Mononuclear cell (primary cell): ENCODE results near the gene ZBTB46. TPM values are rescaled to one million over a fixed set of nuclear protein-coding genes. Genes with fewer than 3 reads are reported as not detected.

ENCODE experiments used
- H3K27me3 ChIP-seq: 2 replicates; pipeline ENCODE4 v1.6.0; 2011; ENCODE audit warnings: low read length, control low read depth; ENCODE audit not compliant: insufficient read depth
- H3K4me1 ChIP-seq: 2 replicates; pipeline ENCODE4 v1.5.1; 2011; ENCODE audit warnings: mild to moderate bottlenecking, low read length, control low read depth; ENCODE audit not compliant: insufficient read depth
- H3K4me3 ChIP-seq: 2 replicates; pipeline ENCODE4 v1.5.1; 2011; ENCODE audit warnings: mild to moderate bottlenecking, low read length, moderate library complexity
- H3K9me3 ChIP-seq: 2 replicates; pipeline ENCODE4 v1.5.1; 2011; ENCODE audit warnings: low read depth, mild to moderate bottlenecking, control low read depth, low read length
- total RNA-seq: library from RNA; depleted of rRNA; stranded (reverse); fragments of >200 nt; gene quantifications from one replicate; pipeline ENCODE4 v1.2.3, GENCODE V29; 2012

The ZBTB46 gene
- total RNA-seq, 1 donor, result 2.1 TPM

DNA sequence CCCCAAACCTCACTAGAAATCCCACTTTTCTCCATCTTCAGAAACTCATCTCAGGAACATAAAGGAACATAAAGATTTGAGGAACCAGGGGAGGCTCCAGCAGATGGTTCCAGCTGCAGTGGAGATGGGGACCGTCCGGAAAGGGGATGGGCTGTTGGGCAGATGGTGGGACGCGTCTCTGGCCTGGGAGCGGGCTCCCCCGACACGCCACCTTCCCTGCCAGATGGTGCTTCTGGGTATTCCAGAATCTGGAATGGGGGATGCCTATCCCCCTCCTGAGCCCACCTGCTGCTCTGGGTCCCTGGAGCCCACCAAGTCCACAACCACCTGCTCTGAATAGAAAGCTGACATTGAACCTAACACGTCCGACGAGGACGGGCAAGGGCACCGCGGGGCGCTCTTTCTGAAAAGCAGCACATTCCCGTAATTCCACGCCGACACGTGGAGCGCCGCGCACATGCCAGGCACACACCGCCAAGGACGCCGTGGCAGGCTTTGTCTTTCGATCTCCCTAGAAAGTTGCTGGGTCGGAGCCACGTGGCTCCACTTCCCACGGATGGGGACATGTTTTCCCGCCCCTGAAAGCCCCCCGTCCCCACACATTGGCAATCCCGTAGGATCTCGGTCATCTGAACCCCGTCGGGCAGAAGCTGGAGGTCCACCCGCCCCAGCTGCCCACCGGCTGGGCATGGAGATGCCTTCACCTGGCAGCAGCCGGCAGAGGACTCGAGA is 64.2 kb downstream of the ZBTB46 start:
- Histone ChIP-seq H3K4me3 (no peak overlapping the region), H3K27me3 (no peaks in the 10 kb centered on the region), H3K4me1 (no peaks in the 10 kb centered on the region), H3K9me3 (no peaks in the 10 kb centered on the region)

DNA sequence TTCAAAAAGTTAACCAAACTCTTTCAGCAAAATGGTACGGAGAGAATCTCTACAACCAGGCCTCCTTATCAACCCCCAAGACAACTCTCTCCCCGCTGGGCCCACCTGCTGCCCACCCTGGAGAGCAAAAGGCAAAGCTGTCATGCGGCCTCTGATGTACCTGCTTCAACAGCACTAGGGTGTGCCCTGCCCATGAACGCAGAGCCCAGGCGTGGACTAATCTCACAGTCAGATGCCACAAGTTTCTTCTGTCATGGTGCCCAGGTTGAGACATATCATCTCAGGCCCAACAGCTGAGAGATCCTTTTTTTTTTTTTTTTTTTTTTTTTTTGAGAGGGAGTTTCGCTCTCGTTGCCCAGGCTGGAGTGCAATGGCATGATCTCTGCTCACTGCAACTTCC is 65.2 kb downstream of the ZBTB46 start:
- Histone ChIP-seq H3K4me1 (no peaks in the 10 kb centered on the region), H3K9me3 (no peaks in the 10 kb centered on the region), H3K27me3 (no peaks in the 10 kb centered on the region), H3K4me3 (no peak overlapping the region)

DNA sequence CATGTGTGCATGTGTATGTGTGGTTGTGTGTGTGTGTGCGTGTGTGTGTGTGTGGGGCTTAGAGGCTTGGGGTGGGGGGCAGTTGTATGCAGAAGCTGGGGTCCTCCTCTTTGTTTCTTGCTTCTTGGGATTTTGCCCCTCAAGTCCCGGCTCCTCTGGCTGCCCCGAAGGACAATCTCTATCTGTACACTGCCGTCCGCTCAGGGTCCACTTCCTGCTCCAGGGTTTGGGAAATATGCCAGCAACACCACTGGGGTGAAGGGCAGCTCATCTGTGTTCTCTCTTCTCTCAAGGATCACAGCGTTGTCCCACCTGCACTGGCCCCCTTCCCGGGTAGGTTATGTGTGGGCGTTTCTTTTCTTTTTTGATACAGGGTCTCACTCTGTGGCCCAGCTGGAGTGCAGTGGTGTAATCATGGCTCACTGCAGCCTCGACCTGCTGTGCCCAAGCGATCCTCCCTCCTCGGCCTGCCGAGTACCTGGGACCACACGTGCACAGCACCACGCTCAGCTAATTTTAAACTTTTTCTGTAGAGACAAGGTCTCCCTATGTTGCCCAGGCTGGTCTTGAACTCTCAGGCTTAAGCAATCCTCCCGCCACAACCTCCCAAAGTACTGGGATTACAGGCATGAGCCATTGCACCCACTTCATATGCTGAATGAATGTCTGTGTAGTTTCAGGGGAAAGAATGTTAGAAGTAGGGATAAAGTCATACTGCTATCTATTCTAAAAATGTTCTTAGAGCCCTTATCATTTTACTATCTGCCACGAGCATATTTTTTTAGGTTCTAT is 65.8 kb downstream of the ZBTB46 start:
- H3K9me3 ChIP-seq, result no peaks in the 10 kb centered on the region
- H3K27me3 ChIP-seq, result no peaks in the 10 kb centered on the region
- H3K4me3 ChIP-seq, result no peak overlapping the region
- H3K4me1 ChIP-seq, result no peaks in the 10 kb centered on the region

DNA sequence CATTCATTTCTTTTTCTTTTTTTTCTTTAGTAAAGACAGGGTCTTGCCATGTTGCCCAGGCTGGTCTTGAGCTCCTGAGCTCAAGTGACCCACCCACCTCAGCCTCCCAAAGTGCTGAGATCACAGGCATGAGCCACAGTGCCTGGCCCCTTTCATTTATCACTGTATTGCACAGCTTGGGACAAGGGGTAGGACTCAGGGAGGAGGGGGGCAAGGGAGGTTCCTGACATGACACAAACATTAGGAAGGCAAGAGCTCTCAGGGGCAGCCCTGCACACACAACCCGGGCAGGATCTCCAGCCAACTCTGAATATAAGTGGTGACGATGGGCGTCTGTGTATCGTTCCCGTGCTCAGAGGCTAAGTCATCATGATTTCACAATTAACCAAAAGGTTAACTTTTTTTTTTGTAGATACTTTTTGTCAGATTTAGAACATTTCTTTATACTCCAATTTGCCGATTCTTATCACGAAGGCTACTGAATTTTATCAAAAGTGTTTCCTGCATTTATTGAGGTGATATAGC is 71.6 kb downstream of the ZBTB46 start:
- peaks cover 5% of the 10 kb centered on the region for H3K4me1 ChIP-seq
- H3K9me3 ChIP-seq, result no peaks in the 10 kb centered on the region
- no peaks in the 10 kb centered on the region for H3K27me3 ChIP-seq
- H3K4me3 ChIP-seq, result no peak overlapping the region

DNA sequence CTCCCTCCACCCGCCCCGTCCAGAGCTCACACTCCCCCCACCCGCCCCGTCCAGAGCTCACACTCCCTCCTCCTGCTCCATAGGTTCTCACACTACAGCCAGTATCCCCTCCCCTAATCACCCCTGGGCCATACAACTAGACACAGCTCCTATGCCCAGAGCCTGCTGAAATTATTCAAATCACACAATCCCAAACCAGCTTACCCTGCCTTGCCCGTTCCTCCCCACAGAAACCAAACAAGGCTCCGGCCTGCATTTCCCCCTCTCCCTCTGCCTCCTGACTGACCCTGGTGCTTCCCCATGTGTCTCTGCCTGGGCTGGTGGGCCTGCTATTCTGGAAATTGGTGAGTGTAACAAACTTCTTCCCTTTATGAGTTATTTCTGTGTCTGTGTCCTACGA is 72.9 kb downstream of the ZBTB46 start:
- Histone ChIP-seq H3K4me1 (peaks cover 5% of the 10 kb centered on the region), H3K9me3 (no peaks in the 10 kb centered on the region), H3K27me3 (no peaks in the 10 kb centered on the region), H3K4me3 (no peak overlapping the region)

DNA sequence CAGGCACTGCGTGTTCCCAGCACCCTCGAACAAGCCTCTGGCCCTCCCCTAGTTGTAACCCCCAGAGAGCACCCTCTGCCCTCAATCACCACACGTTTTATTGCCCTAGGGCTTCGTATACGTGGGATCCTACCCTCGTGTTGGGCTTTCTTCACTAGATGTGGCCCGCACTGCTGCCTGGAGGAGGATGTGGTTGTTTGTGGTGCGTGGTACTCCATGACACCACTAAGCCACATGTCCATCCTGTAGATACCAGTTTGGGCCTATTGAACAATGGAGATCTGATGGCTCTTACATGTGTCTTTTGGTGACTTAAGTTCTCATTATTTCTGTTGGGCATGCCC is 74.4 kb downstream of the ZBTB46 start:
- peaks cover 5% of the 10 kb centered on the region for H3K4me1 ChIP-seq
- no peaks in the 10 kb centered on the region for H3K9me3 ChIP-seq
- H3K27me3 ChIP-seq, result no peaks in the 10 kb centered on the region
- no peak overlapping the region for H3K4me3 ChIP-seq

DNA sequence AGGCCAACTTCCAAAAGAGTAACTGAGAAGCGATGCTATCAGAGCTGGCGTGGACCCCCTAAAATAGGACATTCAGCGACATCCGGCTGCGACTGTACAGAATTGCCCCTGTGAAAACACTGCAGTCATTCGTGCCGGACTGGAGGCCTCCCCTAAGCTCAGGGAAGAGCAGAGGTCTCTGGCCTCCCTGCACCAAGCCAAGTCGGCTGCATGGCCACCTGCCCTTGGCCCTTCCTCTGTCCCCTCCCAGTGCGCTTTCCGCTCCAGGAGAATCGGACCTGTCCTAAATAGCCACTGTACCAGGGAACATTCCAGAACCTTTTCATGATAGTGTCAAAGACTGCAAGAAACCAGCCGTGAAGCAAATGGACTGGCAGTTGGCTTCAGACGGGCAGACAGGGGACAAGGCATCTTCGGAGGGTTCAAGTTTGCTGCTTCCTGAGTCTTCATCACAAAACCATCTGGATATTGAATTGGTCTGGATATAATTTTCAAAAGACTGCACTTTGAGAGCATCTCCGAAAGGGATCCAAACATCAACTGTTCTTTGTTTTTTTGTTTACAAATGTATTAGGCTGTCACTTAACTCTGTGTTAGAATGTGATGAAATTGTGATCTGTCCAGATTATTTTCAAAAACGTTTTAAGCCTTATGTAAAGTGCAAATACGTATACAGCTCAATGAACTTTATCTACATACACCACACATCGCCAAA is 75.0 kb downstream of the ZBTB46 start:
- H3K4me1 ChIP-seq, result peaks cover 8% of the 10 kb centered on the region
- no peaks in the 10 kb centered on the region for H3K27me3 ChIP-seq
- no peaks in the 10 kb centered on the region for H3K9me3 ChIP-seq
- H3K4me3 ChIP-seq, result no peak overlapping the region

DNA sequence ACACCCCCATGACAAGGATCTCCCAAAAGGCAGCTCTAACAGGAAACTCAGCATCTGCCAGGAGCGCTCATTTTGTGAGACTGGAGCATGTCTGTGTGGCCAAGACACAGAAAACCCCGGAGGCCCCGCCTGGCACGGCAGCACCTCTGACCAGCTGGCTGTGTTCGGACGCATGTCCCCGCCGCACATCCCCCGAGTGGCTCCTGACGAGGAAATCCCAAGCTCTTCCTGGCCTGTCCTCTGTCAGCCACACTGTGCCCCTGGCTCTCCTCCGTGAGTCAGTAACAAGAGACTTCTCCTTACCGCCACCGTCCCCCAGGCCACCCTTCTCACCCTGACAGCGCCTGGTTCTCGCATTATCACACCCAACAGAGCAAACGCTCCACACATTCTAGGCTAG is 77.1 kb downstream of the ZBTB46 start:
- Histone ChIP-seq H3K4me3 (no peak overlapping the region), H3K27me3 (no peaks in the 10 kb centered on the region), H3K9me3 (no peaks in the 10 kb centered on the region), H3K4me1 (peaks cover 17% of the 10 kb centered on the region)

DNA sequence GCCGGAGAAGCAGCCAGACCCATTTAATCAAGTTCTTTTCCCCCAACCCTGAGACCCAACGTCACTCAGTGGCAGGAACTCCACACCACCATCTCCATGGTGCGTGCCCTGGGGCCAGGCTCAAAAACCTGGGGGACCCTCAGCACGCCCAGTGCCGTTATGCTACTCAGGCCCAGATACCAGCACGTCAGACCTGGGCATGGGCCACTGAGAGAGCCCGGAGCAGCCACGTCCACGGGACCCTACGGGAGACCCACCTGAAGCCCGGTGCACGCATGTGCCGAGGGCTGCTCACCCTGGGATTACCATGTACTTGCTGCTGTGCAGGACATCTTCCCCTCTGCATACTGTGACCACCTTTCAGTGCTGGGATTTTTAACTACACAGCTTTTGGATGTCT is 77.7 kb downstream of the ZBTB46 start:
- Histone ChIP-seq H3K4me1 (peaks cover 17% of the 10 kb centered on the region), H3K9me3 (no peaks in the 10 kb centered on the region), H3K4me3 (no peak overlapping the region), H3K27me3 (no peaks in the 10 kb centered on the region)

DNA sequence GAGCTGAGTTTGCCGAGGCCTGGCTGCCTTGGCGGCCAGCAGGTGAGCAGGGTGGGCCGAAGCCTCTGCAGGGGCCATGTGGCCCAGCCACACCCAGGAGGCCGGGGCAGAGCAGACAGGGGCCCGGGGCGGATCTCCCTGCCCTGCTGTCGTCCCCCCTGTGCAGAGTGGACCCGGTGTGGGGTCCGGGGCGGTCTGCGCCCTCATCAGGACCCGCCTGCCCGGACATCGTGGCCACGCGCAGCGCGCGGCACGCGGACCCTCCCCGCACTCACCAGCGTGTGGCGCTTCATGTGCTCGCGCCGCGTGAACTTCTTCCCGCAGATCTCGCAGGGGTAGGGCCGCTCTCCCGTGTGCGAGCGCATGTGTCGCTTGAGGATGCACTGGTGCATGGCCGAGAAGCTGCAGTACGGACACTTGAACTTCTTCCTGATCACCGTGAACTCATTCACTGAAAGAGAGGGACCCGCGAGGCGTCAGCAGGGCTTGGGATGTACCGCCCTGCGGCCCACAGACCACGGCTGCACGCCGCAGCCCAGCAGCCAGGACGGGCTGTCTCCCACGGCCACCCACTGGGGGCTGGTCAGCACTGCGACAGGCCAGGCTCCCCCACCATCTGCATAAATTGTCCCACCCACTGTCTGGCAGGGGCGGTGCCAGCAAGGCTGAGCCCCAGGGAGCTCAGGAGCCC is 78.5 kb downstream of the ZBTB46 start:
- Histone ChIP-seq H3K4me1 (peaks cover 17% of the 10 kb centered on the region), H3K27me3 (no peaks in the 10 kb centered on the region), H3K9me3 (no peaks in the 10 kb centered on the region), H3K4me3 (no peak overlapping the region)

DNA sequence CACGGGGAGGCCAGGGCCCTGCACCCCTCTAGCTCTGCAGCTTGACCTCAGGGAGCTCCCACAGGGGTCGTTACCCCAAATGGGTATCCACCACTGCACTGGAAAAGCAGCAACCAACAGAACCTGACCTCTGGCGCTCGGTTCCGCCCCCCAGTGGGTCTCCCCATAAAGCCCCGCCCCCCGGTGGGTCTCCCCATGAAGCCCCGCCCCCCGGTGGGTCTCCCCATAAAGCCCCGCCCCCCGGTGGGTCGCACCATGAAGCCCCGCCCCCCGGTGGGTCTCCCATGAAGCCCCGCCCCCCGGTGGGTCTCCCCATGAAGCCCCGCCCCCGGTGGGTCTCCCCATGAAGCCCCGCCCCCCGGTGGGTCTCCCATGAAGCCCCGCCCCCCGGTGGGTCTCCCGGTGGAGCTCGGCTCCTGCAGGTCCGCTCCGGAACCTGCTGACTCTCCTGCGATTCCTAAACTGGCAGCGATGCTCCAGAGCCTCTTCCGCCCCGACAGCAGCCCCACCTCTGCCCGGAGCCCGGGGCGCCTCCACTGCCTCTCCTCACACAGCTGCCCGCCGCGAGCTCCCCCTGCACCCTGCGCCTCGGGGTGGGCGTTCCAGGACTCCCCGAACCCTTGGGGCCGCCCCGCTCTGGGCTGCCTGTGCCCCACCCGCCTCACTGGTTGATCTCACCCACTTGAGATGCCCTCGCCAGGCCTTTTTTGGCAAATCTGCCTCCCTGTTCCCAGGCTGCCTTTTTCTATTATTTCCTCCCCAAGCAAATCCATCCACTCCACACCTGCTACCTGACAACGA is 79.4 kb downstream of the ZBTB46 start:
- no peaks in the 10 kb centered on the region for H3K27me3 ChIP-seq
- no peak overlapping the region for H3K4me3 ChIP-seq
- H3K4me1 ChIP-seq, result peaks cover 17% of the 10 kb centered on the region

DNA sequence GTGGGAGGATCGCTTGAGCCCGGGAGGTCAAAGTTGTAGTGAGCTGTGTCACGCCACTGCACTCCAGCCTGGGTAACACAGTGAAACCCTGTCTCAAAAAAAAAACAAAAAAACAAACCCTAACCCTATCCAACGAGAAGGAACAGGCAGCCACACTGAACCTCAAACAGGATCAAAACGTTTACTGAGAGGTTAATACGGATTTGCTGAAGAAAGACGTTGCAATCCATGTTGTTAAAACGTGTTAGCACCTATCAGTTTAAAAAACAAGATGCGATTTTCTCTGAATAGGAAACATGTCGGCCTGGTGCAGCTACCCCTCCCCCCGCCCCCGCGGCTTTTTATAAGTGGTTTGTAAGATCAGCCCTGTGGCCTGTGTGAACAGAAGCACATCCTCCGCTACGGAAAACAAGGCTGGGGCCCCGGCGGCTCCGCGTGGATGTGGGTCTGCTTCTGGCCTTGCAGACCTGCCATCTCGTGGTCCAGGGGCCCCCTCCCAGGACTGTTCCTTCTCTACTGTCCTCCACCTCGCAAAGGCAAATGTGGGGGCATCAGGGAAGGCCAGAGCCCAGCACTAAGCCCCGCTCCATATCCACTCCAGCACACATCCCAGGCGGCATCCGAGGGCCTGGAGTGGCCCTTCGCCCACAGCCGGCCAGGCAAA is 80.1 kb downstream of the ZBTB46 start:
- H3K9me3 ChIP-seq, result no peaks in the 10 kb centered on the region
- H3K27me3 ChIP-seq, result no peaks in the 10 kb centered on the region
- peaks cover 14% of the 10 kb centered on the region for H3K4me1 ChIP-seq
- H3K4me3 ChIP-seq, result no peak overlapping the region

More for the DNA sequence above, 79.4 kb downstream of the ZBTB46 start:
- H3K9me3 ChIP-seq, result no peaks in the 10 kb centered on the region

DNA sequence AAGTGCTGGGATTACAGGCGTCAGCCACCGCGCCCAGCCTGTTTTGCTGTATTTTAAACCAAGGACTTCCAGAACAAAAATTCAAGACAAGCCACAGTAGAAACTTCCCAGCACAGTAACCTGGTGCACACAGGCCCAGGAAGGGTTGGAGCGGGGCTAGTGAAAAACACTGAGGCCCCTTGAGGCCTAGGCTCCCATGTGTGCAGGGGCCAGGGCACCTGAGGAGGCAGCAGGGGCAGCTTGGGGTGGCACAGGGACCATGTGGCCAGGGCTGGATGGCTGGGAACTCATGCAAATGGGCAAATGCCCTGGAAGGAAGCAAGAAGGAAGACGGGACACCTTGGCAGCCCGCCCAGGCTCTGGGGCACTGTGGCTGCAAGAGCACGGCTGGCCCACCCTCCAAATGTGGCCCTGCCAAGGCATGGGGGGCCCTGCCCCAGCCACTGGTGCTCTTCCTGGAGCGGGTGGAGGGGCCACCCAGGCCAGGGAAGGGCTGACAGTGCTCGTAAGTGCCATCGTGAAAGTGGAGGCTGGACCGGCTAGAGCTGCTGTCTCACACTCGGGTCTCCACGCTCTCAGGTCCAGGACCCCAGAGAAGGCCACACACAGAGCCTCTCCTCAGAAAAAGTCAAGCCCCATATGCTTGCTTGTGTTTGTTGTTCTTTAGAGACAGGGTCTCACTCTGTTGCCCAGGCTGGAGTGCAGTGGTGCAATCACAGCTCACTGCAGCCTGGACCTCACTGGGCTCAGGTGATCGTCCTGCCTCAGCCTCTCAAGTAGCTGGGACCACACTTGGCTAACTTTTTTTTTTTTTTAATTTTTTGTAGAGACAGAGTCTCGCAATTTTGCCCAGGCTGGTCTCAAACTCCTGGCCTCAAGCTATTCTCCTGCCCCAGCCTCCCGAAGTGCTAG is 81.2 kb downstream of the ZBTB46 start:
- Histone ChIP-seq H3K9me3 (no peaks in the 10 kb centered on the region), H3K4me3 (no peak overlapping the region), H3K27me3 (no peaks in the 10 kb centered on the region), H3K4me1 (peaks cover 12% of the 10 kb centered on the region)
